Uterus (tissue), 4 donors: ENCODE data around the gene BRCA2. TPM values are rescaled to one million over a fixed set of nuclear protein-coding genes. Genes with fewer than 3 reads are reported as not detected.

ENCODE experiments used
- small RNA-seq: library from RNA; depleted of rRNA; stranded (forward); fragments of <200 nt; gene quantifications from one replicate; pipeline ENCODE3, GENCODE V24; 2016
- total RNA-seq, 4 donors: library from RNA; depleted of rRNA in 3 of 4; stranded (reverse); fragments of >200 nt in 3 of 4; gene quantifications; one replicate each; pipeline versions ENCODE4 v1.1.0 to v1.2.4, GENCODE V29; 2014 to 2023
- donor health status: DM: yes; HTN: yes; CAD: no.

Gene BRCA2
- total RNA-seq, 4 donors from 2014 or later, result 0.26 to 11.5 (median 0.89) TPM

Small RNA genes within 50 kb of the gene (small RNA-seq; reads per million reads assigned to genes)
- gene RF00190, result not detected

Other genes starting within 250 kb of the BRCA2 start
- gene ZAR1L, start 145 bp upstream of the BRCA2 start, total RNA-seq, result not detected
- 10 to 100 TPM in 3 of 4 donors, 1 to 10 TPM in 1; 7.4 to 44.1 (median 21.5) TPM for gene N4BP2L1, start 112.6 kb downstream of the BRCA2 start, total RNA-seq
- 100 to 1,000 TPM; 187 to 288 (median 233) TPM for gene N4BP2L2, start 223.3 kb downstream of the BRCA2 start, total RNA-seq